ENCODE measurements around the gene CFTR. TPM values are rescaled to one million over a fixed set of nuclear protein-coding genes. Genes with fewer than 3 reads are reported as not detected.

The CFTR gene
- total and polyA plus RNA-seq, 2 of the 4 experiments (the other 2 are of a cell fraction) = 0.18 to 0.21 TPM

DNA sequence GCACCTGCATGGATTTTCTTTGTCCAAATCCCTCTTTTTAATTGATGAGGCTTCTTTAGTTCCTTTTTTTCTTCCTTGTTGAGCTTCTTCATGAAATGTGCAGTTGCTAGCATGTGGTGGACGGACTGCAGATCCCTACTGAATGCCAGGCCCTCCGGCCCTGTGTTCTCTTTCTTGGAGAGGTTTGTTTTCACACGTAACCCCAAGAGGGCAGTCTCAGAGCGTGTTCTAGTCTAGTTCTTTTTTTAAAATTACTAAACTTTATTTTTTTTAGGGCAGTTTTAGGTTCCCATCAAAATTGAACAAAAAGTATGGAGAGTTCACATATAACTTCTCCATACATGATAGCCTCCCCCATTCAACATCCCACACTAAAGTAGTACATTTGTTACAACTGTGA lies 190.0 kb downstream of the CFTR start:
- TF ChIP-seq CEBPB (IDR thresholded peaks at IDR 0.05; ENCODE audit: low read depth, low read length) = no peak
- TF ChIP-seq MAFK (IDR thresholded peaks at IDR 0.05; ENCODE audit: low read depth, low read length) = no peak
- TF ChIP-seq ELK1 (IDR thresholded peaks at IDR 0.05; ENCODE audit: borderline replicate concordance, low read depth, low read length) = no peak
- TF ChIP-seq BHLHE40 (IDR thresholded peaks at IDR 0.05; ENCODE audit: low read depth, low read length) = no peak
- no peak for TF ChIP-seq RFX5 (IDR thresholded peaks at IDR 0.05; ENCODE audit: low read depth, low read length)
- no peak for TF ChIP-seq NFE2L2 (IDR thresholded peaks at IDR 0.05; ENCODE audit: low read depth, low read length)
- no peak for TF ChIP-seq SMC3 (IDR thresholded peaks at IDR 0.05; ENCODE audit: low read depth, low read length)
- no peak for TF ChIP-seq MAZ (IDR thresholded peaks at IDR 0.05; ENCODE audit: borderline replicate concordance, low read depth, low read length)
- TF ChIP-seq CTCF (conservative IDR thresholded peaks at IDR 0.05; ENCODE audit: low read depth, low read length) = no peak
- TF ChIP-seq RCOR1 (IDR thresholded peaks at IDR 0.05; ENCODE audit: insufficient replicate concordance, low read length) = no peak
- Histone ChIP-seq H2BK20ac (ENCODE audit: low read depth, low read length) (no peak overlapping the region), H2AK5ac (ENCODE audit: low read depth, low read length) (no peak overlapping the region), H3K36me3 (ENCODE audit: control insufficient read depth, insufficient read depth, low read length) (no peaks in the 10 kb centered on the region), H3K9ac (ENCODE audit: low read depth, low read length) (no peak overlapping the region), H3K23ac (ENCODE audit: low read depth, low read length) (no peak overlapping the region), H2BK15ac (ENCODE audit: low read depth, low read length) (no peak overlapping the region), H3K56ac (ENCODE audit: extremely low read depth, insufficient read depth, low read length) (no peak overlapping the region), H4K8ac (ENCODE audit: low read depth in 2 of 2, low read length in 2 of 2) (no peak overlapping the region), H4K91ac (ENCODE audit: insufficient read depth, low read depth, low read length) (no peak overlapping the region; the same call in 1 of the 2 replicates), H3K27ac (ENCODE audit: insufficient read depth, low read length) (no peak overlapping the region), H3K9me1 (ENCODE audit: insufficient read depth, low read length) (peaks cover 4% of the 10 kb centered on the region; the same call in 1 of the 2 replicates), H3K4me2 (ENCODE audit: low read depth, low read length) (no peak overlapping the region), H2AK9ac (replicated peaks; ENCODE audit: low read depth, low read length, poor library complexity) (no peak overlapping the region), H2BK120ac (ENCODE audit: low read depth, low read length) (no peak overlapping the region), H2BK5ac (ENCODE audit: low read depth, low read length, poor library complexity, severe bottlenecking) (no peak overlapping the region), H3K4me1 (ENCODE audit: control insufficient read depth, insufficient read depth, low read length) (peaks cover 19% of the 10 kb centered on the region), H3K4ac (ENCODE audit: low read depth, low read length) (no peak overlapping the region), H4K5ac (ENCODE audit: low read depth, low read length) (no peak overlapping the region), H3K4me3 (ENCODE audit: insufficient read depth, low read depth, low read length) (no peak overlapping the region), H3K9me3 (ENCODE audit: control insufficient read depth, insufficient read depth, low read length) (no peaks in the 10 kb centered on the region), H4K20me1 (ENCODE audit: insufficient read depth, low read length) (no peaks in the 10 kb centered on the region), H3K79me1 (ENCODE audit: low read depth in 1 of 2, low read length in 2 of 2) (no peaks in the 10 kb centered on the region), H2AFZ (replicated peaks; ENCODE audit: low read length, poor library complexity) (no peak overlapping the region), H3K27me3 (ENCODE audit: control insufficient read depth, insufficient read depth, low read length) (no peaks in the 10 kb centered on the region), H3K14ac (replicated peaks; ENCODE audit: low read depth, low read length) (no peak overlapping the region), H3K18ac (ENCODE audit: low read depth, low read length) (no peak overlapping the region)
- intact Hi-C loops (cut with micrococcal nuclease) = no loop called here
- CTCF ChIA-PET = no interaction called here
- ATAC-seq (ENCODE audit: low read depth) = no peak
- WGBS, 2 experiments (ENCODE audit: extremely low coverage in 2 of 2, insufficient read length in 1 of 2) = no CpG with 5 or more reads among the region's 4 CpGs
- BruUV-seq (replicated peaks) = no TSS peak
- no peak for DNase-seq
- in situ Hi-C loops (cut with MboI; ENCODE audit: low sequenced_read_pairs) = no loop called here
- dilution Hi-C loops (cut with HindIII; ENCODE audit: low sequenced_read_pairs, unreplicated experiment) = no loop called here
- POLR2A ChIA-PET (ENCODE audit: unreplicated experiment) = no interaction called here
